Left lung (tissue), 10 donors: ENCODE results near the gene SFTA2. TPM values are rescaled to one million over a fixed set of nuclear protein-coding genes. Genes with fewer than 3 reads are reported as not detected.

Experiments used
- ATAC-seq: fragments of 200-7000 bp; cut with Tn5 transposase; one replicate; pipeline ENCODE4 v1.9.1; 2020; ENCODE audit warnings: moderate library complexity
- DNase-seq, 4 donors: peaks; one replicate each; pipeline ENCODE4 v3.0.0-alpha.2; 2013 to 2020
- H3K27ac ChIP-seq, 2 donors: fragments of 200-600 bp; sonication (generic) in 1 of 2; one replicate each; pipeline versions ENCODE4 v1.5.0 to v1.8.0; 2020 to 2021
- H3K27me3 ChIP-seq, 2 donors: fragments of 200-600 bp; sonication (generic) in 1 of 2; one replicate each; pipeline versions ENCODE4 v1.5.0 to v1.8.0; 2020 to 2021
- H3K36me3 ChIP-seq, 2 donors: fragments of 200-600 bp; sonication (generic) in 1 of 2; one replicate each; pipeline versions ENCODE4 v1.5.0 to v1.8.0; 2020 to 2021
- H3K4me1 ChIP-seq, 2 donors: fragments of 200-600 bp; one replicate each; pipeline ENCODE4 v1.8.0; 2021
- H3K4me3 ChIP-seq, 2 donors: fragments of 200-600 bp; sonication (generic) in 1 of 2; one replicate each; pipeline versions ENCODE4 v1.5.0 to v1.8.0; 2020 to 2021; ENCODE audit warnings: mild to moderate bottlenecking in 1 of 2
- H3K9me3 ChIP-seq, 2 donors: fragments of 200-600 bp; sonication (generic) in 1 of 2; one replicate each; pipeline versions ENCODE4 v1.5.0 to v1.8.0; 2020 to 2021
- CTCF ChIP-seq, 2 donors: fragments of 200-600 bp; sonication (generic) in 1 of 2; IDR thresholded peaks; one replicate each; pipeline versions ENCODE4 v1.5.0 to v1.8.0; 2021; ENCODE audit warnings: antibody characterized with exemption in 2 of 2
- intact Hi-C, 2 donors: fragments of 100-400 bp; cut with DNase I; formaldehyde crosslinking; loops; one replicate each; pipeline versions ENCODE4 v1.11.2 to v1.14.2; 2022
- polyA plus RNA-seq, 6 donors: library from polyadenylated mRNA; unstranded; fragments of 120-200 nt; gene quantifications; one replicate each; pipeline ENCODE4 v1.2.1, GENCODE V29; 2013; ENCODE audit not compliant: insufficient read length in 6 of 6
- total RNA-seq, 2 donors: library from RNA; stranded (reverse); fragmentation: NEBNext Ultra II Directional; extraction: Animal tissue kit (Norgen Biotek cat#: 25700); gene quantifications; one replicate each; pipeline ENCODE4 v1.2.1, GENCODE V29; 2021
- donor health status: DM: no; HTN: yes; CAD: no.
- donor health status: DM: no; HTN: no; CAD: no.

The SFTA2 gene
- total and polyA plus RNA-seq, 8 donors: 9.3 to 384 (median 18.7) TPM

- Histone ChIP-seq H3K36me3 (no peaks in the 10 kb centered on the region), H3K27me3 (peaks cover 0 to 26% of the 10 kb centered on the region in 2 donors), H3K27ac (no peak overlapping the region), H3K9me3 (no peaks in the 10 kb centered on the region), H3K4me3 (no peak overlapping the region), H3K4me1 (peaks cover 6 to 12% of the 10 kb centered on the region in 2 donors)
- intact Hi-C loops: no loop called here
- DNase-seq (no peak), ATAC-seq (no peak)
- no peak for TF ChIP-seq CTCF (IDR thresholded peaks at IDR 0.05)
Measured at GRCh38 chr6:30939473-30939872, 7.5 kb upstream of the SFTA2 start.

- Histone ChIP-seq H3K27me3 (peaks cover 0 to 26% of the 10 kb centered on the region in 2 donors), H3K4me1 (peaks cover 6 to 19% of the 10 kb centered on the region in 2 donors), H3K9me3 (no peaks in the 10 kb centered on the region), H3K4me3 (no peak overlapping the region), H3K27ac (no peak overlapping the region), H3K36me3 (no peaks in the 10 kb centered on the region)
- ATAC-seq (no peak), DNase-seq (no peak)
- no peak for TF ChIP-seq CTCF (IDR thresholded peaks at IDR 0.05)
- intact Hi-C loops: no loop called here
Measured at GRCh38 chr6:30938730-30939129, 6.8 kb upstream of the SFTA2 start.

GRCh38 chr6:30937265-30937664, 5.3 kb upstream of the SFTA2 start:
- no peak for TF ChIP-seq CTCF (IDR thresholded peaks at IDR 0.05)
- H3K27me3 ChIP-seq: peaks cover 0 to 11% of the 10 kb centered on the region in 2 donors
- ATAC-seq (peak; percentile 77), DNase-seq (peak in 1 of 4 donors; percentile 78)
- peaks cover under 1 to 11% of the 10 kb centered on the region in 2 donors for H3K4me1 ChIP-seq
- intact Hi-C loops: no loop called here
- peak overlapping the region; percentile 51 to 55 for H3K27ac ChIP-seq
- H3K36me3 ChIP-seq: no peaks in the 10 kb centered on the region
- H3K9me3 ChIP-seq: no peaks in the 10 kb centered on the region
- peak overlapping the region; percentile 10 to 37 for H3K4me3 ChIP-seq

GRCh38 chr6:30935018-30935417, 3.0 kb upstream of the SFTA2 start:
- ATAC-seq (peak; percentile 24), DNase-seq (peak in 3 of 4 donors; percentile 45 to 79 (median 71))
- Histone ChIP-seq H3K4me3 (peak overlapping the region in 1 of 2 donors; percentile 37), H3K27ac (peak overlapping the region; percentile 55 to 67), H3K4me1 (peaks cover 0 to 9% of the 10 kb centered on the region in 2 donors), H3K9me3 (no peaks in the 10 kb centered on the region), H3K36me3 (no peaks in the 10 kb centered on the region), H3K27me3 (no peaks in the 10 kb centered on the region)
- intact Hi-C loops: no loop called here
- TF ChIP-seq CTCF (IDR thresholded peaks at IDR 0.05): no peak

- Histone ChIP-seq H3K36me3 (no peaks in the 10 kb centered on the region), H3K4me3 (no peak overlapping the region), H3K9me3 (peaks cover 0 to 7% of the 10 kb centered on the region in 2 donors), H3K27me3 (no peaks in the 10 kb centered on the region), H3K4me1 (peaks cover 0 to 9% of the 10 kb centered on the region in 2 donors), H3K27ac (peak overlapping the region; percentile 48 to 85)
- no peak for TF ChIP-seq CTCF (IDR thresholded peaks at IDR 0.05)
- intact Hi-C loops: no loop called here
- DNase-seq (no peak), ATAC-seq (no peak)
Measured at GRCh38 chr6:30932665-30933365, 845 bp upstream of the SFTA2 start.
